DOHH2 (cell line): ENCODE measurements around the gene HLCS.
"Not testable (repeated sequence)": the region's sequence is repeated elsewhere in the genome, so short reads cannot be mapped to it uniquely, and the experiment has no call there.

Experiments
- H3F3A ChIP-seq: fragments of 200-600 bp; sonication (generic), shearing (Covaris generic); 2 replicates; pipeline ENCODE4 v1.6.0; 2016; ENCODE audit warnings: antibody characterized with exemption, mild to moderate bottlenecking; ENCODE audit not compliant: control insufficient read depth, insufficient read depth
- H3K27ac ChIP-seq: fragments of 200-600 bp; sonication (generic); 2 replicates; pipeline ENCODE4 v1.5.1; 2014; ENCODE audit warnings: low read depth, mild to moderate bottlenecking, low read length, moderate library complexity
- H3K27me3 ChIP-seq: fragments of 200-600 bp; sonication (generic); 2 replicates; pipeline ENCODE4 v1.6.1; 2014; ENCODE audit warnings: mild to moderate bottlenecking, low read length, mixed read lengths; ENCODE audit not compliant: control insufficient read depth
- H3K36me3 ChIP-seq: fragments of 200-600 bp; sonication (generic); 2 replicates; pipeline ENCODE4 v1.6.1; 2014; ENCODE audit warnings: mild to moderate bottlenecking, low read length, moderate library complexity, mixed read lengths; ENCODE audit not compliant: control insufficient read depth
- H3K4me1 ChIP-seq: fragments of 200-600 bp; sonication (generic); 2 replicates; pipeline ENCODE4 v1.6.1; 2014; ENCODE audit warnings: mild to moderate bottlenecking, low read length, mixed read lengths; ENCODE audit not compliant: control insufficient read depth
- H3K4me2 ChIP-seq: fragments of 200-600 bp; sonication (generic); 2 replicates; pipeline ENCODE4 v1.6.0; 2014; ENCODE audit warnings: mild to moderate bottlenecking, low read length, moderate library complexity
- H3K4me3 ChIP-seq: fragments of 200-600 bp; sonication (generic); 2 replicates; pipeline ENCODE4 v1.5.1; 2014; ENCODE audit warnings: mild to moderate bottlenecking, low read length, mixed read lengths
- H3K79me2 ChIP-seq: fragments of 200-600 bp; sonication (generic); 2 replicates; pipeline ENCODE4 v1.6.1; 2014; ENCODE audit warnings: mild to moderate bottlenecking, low read length, mixed read lengths; ENCODE audit not compliant: control insufficient read depth
- H3K9me2 ChIP-seq: fragments of 200-600 bp; sonication (generic); replicated peaks from 2 replicates; pipeline ENCODE4 v1.6.1; 2014; ENCODE audit warnings: mild to moderate bottlenecking, low read length, mixed read lengths; ENCODE audit not compliant: control insufficient read depth
- H3K9me3 ChIP-seq: fragments of 200-600 bp; sonication (generic); 2 replicates; pipeline ENCODE4 v1.6.1; 2014; ENCODE audit warnings: antibody characterized with exemption, low read length, mixed read lengths; ENCODE audit not compliant: control insufficient read depth, insufficient read depth
- H4K20me1 ChIP-seq: fragments of 200-600 bp; sonication (generic); 2 replicates; pipeline ENCODE4 v1.6.0; 2014; ENCODE audit warnings: low read depth, mild to moderate bottlenecking, antibody characterized with exemption, low read length, moderate library complexity; ENCODE audit not compliant: control insufficient read depth, insufficient read depth
- EZH2phosphoT487 ChIP-seq: fragments of 200-600 bp; sonication (generic); IDR thresholded peaks from 2 replicates; pipeline ENCODE4 v1.6.1; 2017; ENCODE audit warnings: borderline replicate concordance, mild to moderate bottlenecking, antibody characterized with exemption, low read length, moderate library complexity, mixed read lengths
- TF ChIP-seq, protein P1 (sequence below): fragments of 200-600 bp; sonication (generic); IDR thresholded peaks from one replicate; pipeline ENCODE4 v1.5.1; 2014; ENCODE audit warnings: antibody characterized with exemption, mild to moderate bottlenecking, low read depth, low read length; ENCODE audit not compliant: poor library complexity, severe bottlenecking

HLCS gene

DNA sequence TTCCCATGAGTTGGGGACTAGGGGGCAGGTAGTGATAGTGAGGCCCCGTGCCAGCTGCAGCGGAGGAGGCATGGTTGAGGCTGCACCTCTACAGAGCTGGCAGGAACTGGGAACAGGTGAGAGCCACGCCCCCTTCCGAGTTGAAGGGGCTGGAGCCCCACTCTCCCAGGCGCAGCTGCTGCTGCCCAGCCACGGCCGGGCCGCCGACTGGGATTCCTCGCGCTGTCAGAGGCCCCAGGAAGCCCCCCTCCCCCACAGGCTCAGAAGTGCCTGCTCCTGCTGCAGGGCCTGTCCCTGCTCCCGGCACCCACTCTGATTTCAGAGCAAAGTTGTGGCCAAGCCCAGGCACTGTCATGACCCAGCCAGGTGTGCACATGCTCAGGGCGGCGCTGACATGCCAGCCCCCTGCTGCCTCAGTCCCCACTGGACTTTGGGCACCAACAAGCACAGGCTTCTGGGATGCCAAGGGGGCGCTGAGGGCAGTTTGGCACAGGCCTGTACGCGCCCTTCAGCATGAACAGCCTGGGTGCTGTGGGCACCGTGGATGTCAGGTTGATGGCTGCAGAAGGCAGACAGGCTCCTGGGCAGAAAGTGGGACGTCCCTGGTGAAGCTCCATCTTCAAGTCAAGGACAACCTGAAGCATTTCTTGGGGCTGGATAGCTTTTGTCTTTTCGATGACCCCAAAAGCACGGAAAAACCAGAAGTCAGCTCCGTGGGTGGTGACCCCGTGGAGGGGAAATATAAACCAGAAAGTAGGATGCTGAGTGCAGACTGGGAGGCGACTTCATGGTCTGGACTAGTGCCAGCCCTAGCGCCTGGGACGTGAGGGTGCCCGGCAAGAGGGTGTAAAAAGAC lies 146.1 kb downstream of the HLCS start:
- no peak overlapping the region for H3K27ac ChIP-seq
- no peaks in the 10 kb centered on the region for H3K9me3 ChIP-seq
- TF ChIP-seq EZH2phosphoT487 = no peak
- H3K4me2 ChIP-seq = no peak overlapping the region
- H3K9me2 ChIP-seq = no peaks in the 10 kb centered on the region
- H3K4me3 ChIP-seq = no peak overlapping the region
- no peaks in the 10 kb centered on the region for H3F3A ChIP-seq
- no peaks in the 10 kb centered on the region for H3K27me3 ChIP-seq
- H3K4me1 ChIP-seq = no peaks in the 10 kb centered on the region
- H3K79me2 ChIP-seq = no peaks in the 10 kb centered on the region
- no peaks in the 10 kb centered on the region for H3K36me3 ChIP-seq
- H4K20me1 ChIP-seq = no peaks in the 10 kb centered on the region

DNA sequence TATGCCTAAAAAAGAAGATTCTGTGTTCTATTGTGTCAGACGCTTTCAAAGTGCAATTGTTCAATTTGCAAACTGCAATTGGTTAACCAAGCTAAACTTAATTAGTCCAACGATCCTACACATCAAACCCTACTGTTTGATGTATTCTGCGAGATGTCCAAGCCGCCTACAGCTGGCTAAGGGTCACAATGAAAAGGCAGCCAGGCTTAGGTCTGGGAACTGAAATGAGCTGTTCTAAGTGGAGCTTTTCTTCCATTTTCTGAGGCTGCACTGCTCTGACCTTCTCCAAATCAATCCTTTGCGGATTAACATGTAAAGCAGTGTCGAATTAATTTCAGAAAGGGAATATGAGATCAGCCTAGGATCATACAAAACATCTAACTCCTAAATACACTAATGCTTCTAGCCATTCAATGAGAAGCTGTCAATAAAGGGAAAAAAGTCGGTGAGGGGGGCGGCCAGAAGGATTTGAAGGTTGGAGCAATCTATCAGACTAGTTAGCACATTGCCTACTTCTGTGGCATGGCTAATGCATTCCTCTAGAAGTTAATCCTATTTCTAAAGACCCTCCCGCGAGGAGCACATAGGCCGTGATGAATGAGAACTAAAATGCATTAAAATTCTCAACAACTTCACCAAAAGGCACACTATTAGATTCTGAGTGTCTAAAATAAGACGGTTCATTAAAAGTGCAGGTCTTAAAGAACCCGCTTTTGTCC lies 148.6 kb downstream of the HLCS start:
- no peaks in the 10 kb centered on the region for H3K27me3 ChIP-seq
- no peak for TF ChIP-seq EZH2phosphoT487
- TF ChIP-seq, protein P1, sequence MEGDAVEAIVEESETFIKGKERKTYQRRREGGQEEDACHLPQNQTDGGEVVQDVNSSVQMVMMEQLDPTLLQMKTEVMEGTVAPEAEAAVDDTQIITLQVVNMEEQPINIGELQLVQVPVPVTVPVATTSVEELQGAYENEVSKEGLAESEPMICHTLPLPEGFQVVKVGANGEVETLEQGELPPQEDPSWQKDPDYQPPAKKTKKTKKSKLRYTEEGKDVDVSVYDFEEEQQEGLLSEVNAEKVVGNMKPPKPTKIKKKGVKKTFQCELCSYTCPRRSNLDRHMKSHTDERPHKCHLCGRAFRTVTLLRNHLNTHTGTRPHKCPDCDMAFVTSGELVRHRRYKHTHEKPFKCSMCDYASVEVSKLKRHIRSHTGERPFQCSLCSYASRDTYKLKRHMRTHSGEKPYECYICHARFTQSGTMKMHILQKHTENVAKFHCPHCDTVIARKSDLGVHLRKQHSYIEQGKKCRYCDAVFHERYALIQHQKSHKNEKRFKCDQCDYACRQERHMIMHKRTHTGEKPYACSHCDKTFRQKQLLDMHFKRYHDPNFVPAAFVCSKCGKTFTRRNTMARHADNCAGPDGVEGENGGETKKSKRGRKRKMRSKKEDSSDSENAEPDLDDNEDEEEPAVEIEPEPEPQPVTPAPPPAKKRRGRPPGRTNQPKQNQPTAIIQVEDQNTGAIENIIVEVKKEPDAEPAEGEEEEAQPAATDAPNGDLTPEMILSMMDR = no peak
- no peak overlapping the region for H3K4me2 ChIP-seq
- no peak overlapping the region for H3K27ac ChIP-seq
- H4K20me1 ChIP-seq = no peaks in the 10 kb centered on the region
- H3K79me2 ChIP-seq = no peaks in the 10 kb centered on the region
- H3K9me2 ChIP-seq = no peaks in the 10 kb centered on the region
- no peaks in the 10 kb centered on the region for H3K9me3 ChIP-seq
- H3K4me3 ChIP-seq = no peak overlapping the region
- no peaks in the 10 kb centered on the region for H3K4me1 ChIP-seq
- H3K36me3 ChIP-seq = no peaks in the 10 kb centered on the region
- H3F3A ChIP-seq = no peaks in the 10 kb centered on the region

DNA sequence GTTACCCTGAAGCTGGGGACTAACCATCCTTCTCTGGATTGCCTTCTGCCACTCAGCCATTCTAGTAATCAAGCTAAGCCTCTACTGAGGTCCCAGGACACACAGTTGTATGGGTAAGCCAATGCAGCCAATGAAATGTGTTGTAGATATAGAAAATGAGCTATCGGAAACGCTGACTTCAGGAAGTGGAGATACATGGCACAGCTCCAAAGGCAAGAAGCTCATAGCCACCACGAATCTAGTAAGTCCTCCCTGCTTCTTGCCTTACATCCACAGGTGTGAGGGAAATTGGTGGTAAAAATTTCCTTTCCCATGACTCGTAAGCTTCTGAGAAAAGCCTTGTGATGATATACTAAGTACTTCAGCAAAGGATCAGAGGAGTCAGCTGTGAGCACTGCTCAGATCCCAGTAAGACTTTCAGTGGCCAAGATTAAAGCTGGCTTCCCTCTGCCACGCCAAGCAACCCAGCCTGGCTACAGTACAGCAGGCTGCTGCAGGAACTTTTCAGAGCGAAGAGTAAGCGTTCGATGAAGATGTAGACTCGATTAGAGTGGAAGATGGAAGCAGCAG lies 149.8 kb downstream of the HLCS start:
- TF ChIP-seq, protein P1 = no peak

DNA sequence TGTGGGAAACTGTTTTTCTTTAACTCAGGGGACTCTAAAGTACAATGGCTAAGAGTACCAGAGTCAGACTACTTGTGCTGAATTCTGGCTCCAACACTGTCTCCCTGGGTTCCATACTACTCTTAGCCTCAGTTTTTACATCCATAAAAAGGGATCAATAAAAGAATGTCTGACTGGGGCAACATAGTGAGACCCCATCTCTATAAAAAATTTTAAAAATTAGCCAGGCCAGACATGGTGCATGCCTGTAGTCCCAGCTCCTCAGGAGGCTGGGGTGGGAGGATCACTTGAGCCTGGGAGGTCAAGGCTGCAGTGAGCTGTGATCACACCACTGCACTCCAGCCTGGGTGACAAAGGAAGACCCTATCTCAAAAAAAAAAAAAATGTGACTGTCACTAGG lies 150.4 kb downstream of the HLCS start:
- H4K20me1 ChIP-seq, H3K9me2 ChIP-seq, H3F3A ChIP-seq, H3K79me2 ChIP-seq, H3K4me2 ChIP-seq, H3K27ac ChIP-seq, H3K4me3 ChIP-seq, H3K36me3 ChIP-seq, H3K27me3 ChIP-seq, H3K9me3 ChIP-seq, H3K4me1 ChIP-seq: not testable (repeated sequence)

More for the DNA sequence above, 149.8 kb downstream of the HLCS start:
- Histone ChIP-seq H3K79me2 (no peaks in the 10 kb centered on the region), H3K4me2 (no peak overlapping the region), H3K4me1 (no peaks in the 10 kb centered on the region), H3F3A (no peaks in the 10 kb centered on the region), H3K4me3 (no peak overlapping the region), H3K36me3 (no peaks in the 10 kb centered on the region), H3K27me3 (no peaks in the 10 kb centered on the region), H4K20me1 (no peaks in the 10 kb centered on the region), H3K27ac (no peak overlapping the region), H3K9me3 (no peaks in the 10 kb centered on the region), H3K9me2 (no peaks in the 10 kb centered on the region)
